ENCODE results near the gene RBM26.

RBM26 gene

DNA sequence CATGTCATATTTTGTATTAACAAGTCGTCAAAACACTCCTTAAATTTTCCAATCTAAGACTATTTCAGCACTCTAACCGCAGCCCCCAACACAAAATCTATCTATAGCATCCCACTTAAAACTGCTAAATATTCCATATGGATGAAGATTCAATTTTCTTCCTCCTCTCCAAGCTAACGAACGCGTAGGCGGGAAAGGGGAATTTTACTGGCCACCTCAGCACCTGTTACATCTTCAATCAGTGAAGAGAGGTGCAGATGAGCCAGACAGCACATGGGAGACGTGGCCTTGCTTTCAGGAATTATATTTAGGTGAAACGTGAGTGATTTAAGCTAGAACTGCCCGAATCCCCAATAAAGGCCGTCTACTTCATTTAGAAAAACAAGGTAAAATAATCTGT lies 1.1 kb downstream of the RBM26 start:
- Histone ChIP-seq H3K4me1 (peaks cover 20% of the 10 kb centered on the region), H3K4me3 (ENCODE audit: low read depth, low read length) (peak overlapping the region; percentile 76), H3K27me3 (no peaks in the 10 kb centered on the region), H3K36me3 (peaks cover 15% of the 10 kb centered on the region), H3K9me3 (no peaks in the 10 kb centered on the region)
- DNase-seq: no peak
- TF ChIP-seq, protein P1, sequence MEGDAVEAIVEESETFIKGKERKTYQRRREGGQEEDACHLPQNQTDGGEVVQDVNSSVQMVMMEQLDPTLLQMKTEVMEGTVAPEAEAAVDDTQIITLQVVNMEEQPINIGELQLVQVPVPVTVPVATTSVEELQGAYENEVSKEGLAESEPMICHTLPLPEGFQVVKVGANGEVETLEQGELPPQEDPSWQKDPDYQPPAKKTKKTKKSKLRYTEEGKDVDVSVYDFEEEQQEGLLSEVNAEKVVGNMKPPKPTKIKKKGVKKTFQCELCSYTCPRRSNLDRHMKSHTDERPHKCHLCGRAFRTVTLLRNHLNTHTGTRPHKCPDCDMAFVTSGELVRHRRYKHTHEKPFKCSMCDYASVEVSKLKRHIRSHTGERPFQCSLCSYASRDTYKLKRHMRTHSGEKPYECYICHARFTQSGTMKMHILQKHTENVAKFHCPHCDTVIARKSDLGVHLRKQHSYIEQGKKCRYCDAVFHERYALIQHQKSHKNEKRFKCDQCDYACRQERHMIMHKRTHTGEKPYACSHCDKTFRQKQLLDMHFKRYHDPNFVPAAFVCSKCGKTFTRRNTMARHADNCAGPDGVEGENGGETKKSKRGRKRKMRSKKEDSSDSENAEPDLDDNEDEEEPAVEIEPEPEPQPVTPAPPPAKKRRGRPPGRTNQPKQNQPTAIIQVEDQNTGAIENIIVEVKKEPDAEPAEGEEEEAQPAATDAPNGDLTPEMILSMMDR (IDR thresholded peaks at IDR 0.05; ENCODE audit: low read depth, low read length): no peak

DNA sequence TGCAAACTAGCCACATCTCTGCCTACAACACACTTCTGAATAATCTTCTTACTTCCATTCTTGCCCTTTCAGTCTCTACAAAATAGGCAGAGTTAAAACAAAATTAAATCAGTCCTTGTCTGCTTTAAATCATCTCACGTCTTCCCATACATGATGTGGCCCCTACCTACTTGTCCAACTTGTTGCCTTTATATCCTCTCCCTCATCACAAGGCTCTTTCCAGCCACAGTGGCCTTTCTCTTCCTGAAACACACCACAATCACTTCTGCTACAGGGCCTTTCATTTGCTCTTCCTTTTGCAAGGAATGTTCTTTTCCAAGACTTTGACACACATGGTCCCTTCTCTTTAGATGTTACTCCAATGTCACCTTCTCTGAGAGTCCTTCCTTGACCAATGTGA lies 1.7 kb downstream of the RBM26 start:
- H3K4me1 ChIP-seq: peaks cover 20% of the 10 kb centered on the region
- no peak for DNase-seq

DNA sequence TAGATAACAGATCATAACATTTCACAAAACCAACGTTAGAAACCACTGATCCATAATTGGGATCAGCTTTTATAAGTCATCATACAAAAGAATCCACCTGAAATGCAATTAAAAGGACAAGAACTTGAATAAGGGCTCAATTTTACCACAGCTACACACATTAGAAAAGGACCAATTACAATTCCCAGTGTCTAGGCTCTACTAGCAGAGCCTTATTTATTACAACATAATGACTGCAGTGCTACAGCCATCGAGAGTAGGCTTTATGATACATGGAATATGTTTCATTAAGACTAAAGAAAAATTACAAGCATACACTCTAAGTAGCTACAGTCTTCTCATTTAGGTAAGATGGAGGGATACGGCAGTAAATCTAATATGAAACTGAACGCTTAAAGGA lies 2.9 kb downstream of the RBM26 start:
- H3K27me3 ChIP-seq: no peaks in the 10 kb centered on the region
- H3K4me3 ChIP-seq (ENCODE audit: low read depth, low read length): peak overlapping the region; percentile 76
- no peak for DNase-seq
- H3K4me1 ChIP-seq: peaks cover 18% of the 10 kb centered on the region
- H3K36me3 ChIP-seq: peaks cover 27% of the 10 kb centered on the region
- TF ChIP-seq, protein P1 (IDR thresholded peaks at IDR 0.05; ENCODE audit: low read depth, low read length): no peak
- H3K9me3 ChIP-seq: no peaks in the 10 kb centered on the region

More for the DNA sequence above, 1.7 kb downstream of the RBM26 start:
- Histone ChIP-seq H3K36me3 (peaks cover 21% of the 10 kb centered on the region), H3K27me3 (no peaks in the 10 kb centered on the region), H3K9me3 (no peaks in the 10 kb centered on the region), H3K4me3 (ENCODE audit: low read depth, low read length) (peak overlapping the region; percentile 76)
- TF ChIP-seq, protein P1 (IDR thresholded peaks at IDR 0.05; ENCODE audit: low read depth, low read length): no peak

DNA sequence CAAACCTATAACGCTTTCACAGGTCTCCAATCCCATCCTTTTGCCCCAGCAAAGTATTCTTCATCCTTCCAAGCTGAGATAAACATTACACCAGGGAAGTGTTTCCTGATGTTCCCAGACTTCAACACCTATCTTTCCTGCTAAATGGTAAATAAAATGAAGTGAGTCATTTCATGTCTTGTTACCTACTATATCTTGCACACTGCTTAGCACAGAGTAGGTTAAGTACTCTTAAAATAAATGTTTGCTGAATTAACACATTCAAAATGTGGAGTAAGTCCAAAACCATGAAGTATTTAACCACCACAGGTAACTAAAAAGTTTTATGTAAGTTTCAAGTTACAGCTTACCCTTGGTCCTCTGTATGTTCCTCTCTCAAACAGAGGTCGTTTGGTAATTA lies 3.4 kb downstream of the RBM26 start:
- DNase-seq: no peak
- H3K27me3 ChIP-seq: no peaks in the 10 kb centered on the region
- H3K4me3 ChIP-seq (ENCODE audit: low read depth, low read length): peak overlapping the region; percentile 76
- H3K36me3 ChIP-seq: peaks cover 32% of the 10 kb centered on the region
- H3K9me3 ChIP-seq: no peaks in the 10 kb centered on the region
- peaks cover 18% of the 10 kb centered on the region for H3K4me1 ChIP-seq
- TF ChIP-seq, protein P1 (IDR thresholded peaks at IDR 0.05; ENCODE audit: low read depth, low read length): no peak

DNA sequence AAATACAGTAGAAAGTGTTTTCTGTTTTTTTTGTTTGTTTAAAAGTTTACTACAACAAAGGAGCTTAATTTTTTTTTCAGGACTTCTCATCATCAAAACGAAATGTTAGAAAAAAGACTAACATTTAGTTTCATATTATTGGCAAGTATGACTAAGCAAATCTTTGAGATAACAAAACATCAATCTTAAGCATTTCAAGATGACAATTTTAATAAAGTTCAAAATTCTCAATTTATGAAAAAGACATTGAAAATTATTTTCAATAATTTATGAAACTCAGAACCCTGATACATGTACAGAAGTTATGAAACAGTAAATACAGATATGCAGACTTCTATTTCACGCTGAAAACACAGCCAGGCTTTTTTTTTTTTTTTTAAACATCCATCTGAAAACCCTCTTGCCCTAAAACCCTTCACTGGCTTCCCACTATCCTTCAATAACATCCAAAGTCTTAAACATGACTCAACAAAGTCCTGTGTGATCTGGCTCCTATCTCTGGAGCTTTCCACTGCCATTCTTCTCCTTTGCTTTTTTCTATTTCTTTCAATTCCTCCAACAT lies 3.9 kb downstream of the RBM26 start:
- no peaks in the 10 kb centered on the region for H3K9me3 ChIP-seq
- H3K4me1 ChIP-seq: peaks cover 16% of the 10 kb centered on the region
- peaks cover 33% of the 10 kb centered on the region for H3K36me3 ChIP-seq
- TF ChIP-seq, protein P1 (IDR thresholded peaks at IDR 0.05; ENCODE audit: low read depth, low read length): no peak
- no peaks in the 10 kb centered on the region for H3K27me3 ChIP-seq
- H3K4me3 ChIP-seq (ENCODE audit: low read depth, low read length): peak overlapping the region; percentile 76
- DNase-seq: no peak

DNA sequence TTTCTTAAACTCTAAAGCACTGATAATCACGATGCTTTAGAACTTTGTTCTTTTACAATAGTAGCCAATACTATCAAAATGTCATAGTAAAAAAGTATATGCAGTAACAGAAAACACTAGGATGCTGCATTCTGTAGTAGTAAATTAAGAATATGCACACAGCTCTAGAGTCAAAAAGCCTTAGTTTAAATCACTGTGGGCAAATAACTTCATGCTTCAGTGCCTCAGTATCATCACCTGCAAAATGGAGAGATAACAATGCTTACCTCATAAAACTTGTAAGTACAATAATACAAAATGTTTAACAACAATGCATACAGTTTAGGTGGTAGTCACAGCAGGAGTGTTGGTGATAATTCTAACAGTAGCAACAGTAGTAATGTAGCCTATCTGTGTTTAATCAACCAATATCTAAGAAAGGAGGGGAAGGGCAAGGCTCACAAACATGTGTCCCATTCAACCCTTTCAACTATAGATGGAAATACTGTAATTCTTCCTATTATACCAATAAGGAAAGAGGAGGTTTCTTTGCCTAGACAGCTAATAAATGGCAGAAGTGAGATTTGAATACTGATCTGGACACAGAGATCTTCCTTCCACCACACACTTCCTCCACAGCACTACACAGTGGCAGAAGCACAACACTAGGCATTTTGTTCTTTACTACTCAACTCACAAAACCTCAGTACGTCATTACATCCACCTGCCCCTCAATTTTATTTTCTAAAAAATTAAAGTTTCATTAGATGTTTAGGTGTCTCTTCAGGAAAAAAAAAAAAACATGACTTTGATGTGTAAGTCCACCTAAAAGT lies 4.6 kb downstream of the RBM26 start:
- Histone ChIP-seq H3K9me3 (no peaks in the 10 kb centered on the region), H3K27me3 (no peaks in the 10 kb centered on the region), H3K4me1 (peaks cover 14% of the 10 kb centered on the region), H3K4me3 (ENCODE audit: low read depth, low read length) (no peak overlapping the region), H3K36me3 (peaks cover 40% of the 10 kb centered on the region)
- TF ChIP-seq, protein P1 (IDR thresholded peaks at IDR 0.05; ENCODE audit: low read depth, low read length): no peak
- DNase-seq: no peak

All from BE2C (cell line).